HG03066 (cell line): ENCODE measurements around the gene WDR4.
"Not testable (repeated sequence)": the region's sequence is repeated elsewhere in the genome, so short reads cannot be mapped to it uniquely, and the experiment has no call there.

Experiments used
- ATAC-seq: cut with Tn5 transposase; IDR thresholded peaks from one replicate; pipeline ENCODE4 v1.9.1; 2021; ENCODE audit warnings: low read depth; ENCODE audit not compliant: unreplicated experiment

WDR4 gene

GRCh38 chr21:42841156-42841915 lies 38.0 kb downstream of the WDR4 start:
- no peak for ATAC-seq

- ATAC-seq: no peak
Observed at GRCh38 chr21:42840411-42841155, 38.8 kb downstream of the WDR4 start.

- ATAC-seq: no peak
Observed at GRCh38 chr21:42839271-42840231, 39.8 kb downstream of the WDR4 start.

- not testable (repeated sequence) for ATAC-seq
Observed at GRCh38 chr21:42838212-42838690, 41.1 kb downstream of the WDR4 start.

GRCh38 chr21:42837421-42838211 lies 41.7 kb downstream of the WDR4 start:
- no peak for ATAC-seq

GRCh38 chr21:42836767-42837301 lies 42.5 kb downstream of the WDR4 start:
- ATAC-seq: no peak

- ATAC-seq: no peak
Observed at GRCh38 chr21:42836402-42836666, 43.0 kb downstream of the WDR4 start.

- ATAC-seq: no peak
Observed at GRCh38 chr21:42835611-42836401, 43.5 kb downstream of the WDR4 start.

- ATAC-seq: no peak
Observed at GRCh38 chr21:42835211-42835610, 44.1 kb downstream of the WDR4 start.

GRCh38 chr21:42834726-42835191 lies 44.6 kb downstream of the WDR4 start:
- no peak for ATAC-seq

- no peak for ATAC-seq
Observed at GRCh38 chr21:42833859-42834725, 45.2 kb downstream of the WDR4 start.

GRCh38 chr21:42833439-42833815 lies 45.9 kb downstream of the WDR4 start:
- ATAC-seq: no peak

GRCh38 chr21:42832321-42832630 lies 47.1 kb downstream of the WDR4 start:
- not testable (repeated sequence) for ATAC-seq

- ATAC-seq: no peak
Observed at GRCh38 chr21:42830456-42831455, 48.6 kb downstream of the WDR4 start.

GRCh38 chr21:42829954-42830353 lies 49.4 kb downstream of the WDR4 start:
- ATAC-seq: no peak

GRCh38 chr21:42829417-42829816 lies 49.9 kb downstream of the WDR4 start:
- ATAC-seq: no peak

GRCh38 chr21:42827588-42827987 lies 51.8 kb downstream of the WDR4 start:
- ATAC-seq: no peak
